Mesenchymal stem cell (in vitro differentiated cells and primary cell): ENCODE results near the gene PARD6B.

Experiments used
- DNase-seq: peaks from one replicate; pipeline ENCODE4 v3.0.0-alpha.2; 2013
- H2AFZ ChIP-seq: one replicate; pipeline ENCODE4 v1.6.1; 2013; ENCODE audit warnings: low read depth, mild to moderate bottlenecking, control low read depth, inconsistent platforms, low read length, moderate library complexity
- H2AK5ac ChIP-seq: 2 replicates; pipeline ENCODE4 v1.6.1; 2013; ENCODE audit warnings: low read length, moderate library complexity, mild to moderate bottlenecking, inconsistent platforms; ENCODE audit not compliant: severe bottlenecking
- H2BK120ac ChIP-seq: one replicate; pipeline ENCODE4 v1.6.1; 2013; ENCODE audit warnings: low read depth, mild to moderate bottlenecking, inconsistent platforms, low read length, moderate library complexity
- H2BK12ac ChIP-seq, 2 experiments: one replicate each; pipeline ENCODE4 v1.6.1; 2013; ENCODE audit warnings: inconsistent platforms in 2 of 2, low read length in 2 of 2, mild to moderate bottlenecking in 2 of 2, moderate library complexity in 2 of 2, control low read depth in 1 of 2
- H2BK15ac ChIP-seq: one replicate; pipeline ENCODE4 v1.6.1; 2013; ENCODE audit warnings: mild to moderate bottlenecking, low read depth, inconsistent platforms; ENCODE audit not compliant: poor library complexity, severe bottlenecking
- H2BK5ac ChIP-seq: 2 replicates; pipeline ENCODE4 v1.6.1; 2013; ENCODE audit warnings: low read depth, mild to moderate bottlenecking, low read length, control low read depth, inconsistent platforms; ENCODE audit not compliant: poor library complexity, severe bottlenecking
- H3K14ac ChIP-seq, 2 experiments: one replicate each; pipeline ENCODE4 v1.6.1; 2013; ENCODE audit warnings: inconsistent platforms in 2 of 2, low read length in 2 of 2, control low read depth in 1 of 2, mild to moderate bottlenecking in 1 of 2, moderate library complexity in 1 of 2
- H3K18ac ChIP-seq, 2 experiments: one replicate each; pipeline ENCODE4 v1.6.1; 2013; ENCODE audit warnings: inconsistent platforms in 2 of 2, low read length in 2 of 2, control low read depth in 1 of 2, low read depth in 1 of 2, mild to moderate bottlenecking in 1 of 2
- H3K23ac ChIP-seq, 2 experiments: one replicate each; pipeline ENCODE4 v1.6.1; 2013; ENCODE audit warnings: inconsistent platforms in 2 of 2, low read length in 2 of 2, mild to moderate bottlenecking in 2 of 2, moderate library complexity in 2 of 2, control low read depth in 1 of 2
- H3K27ac ChIP-seq: 2 replicates; pipeline ENCODE4 v1.5.1; 2013; ENCODE audit warnings: mild to moderate bottlenecking, moderate library complexity, low read length, control low read depth, inconsistent platforms; ENCODE audit not compliant: poor library complexity, severe bottlenecking
- H3K27me3 ChIP-seq, 2 experiments: 2 replicates each; pipeline versions ENCODE4 v1.6.1 to v1.7.0; 2013; ENCODE audit warnings: low read length in 2 of 2, mild to moderate bottlenecking in 2 of 2, moderate library complexity in 2 of 2, control low read depth in 1 of 2, inconsistent platforms in 1 of 2; ENCODE audit not compliant: control insufficient read depth in 1 of 2, insufficient read depth in 1 of 2
- H3K36me3 ChIP-seq, 2 experiments: 2 replicates each; pipeline versions ENCODE4 v1.6.1 to v1.7.0; 2013; ENCODE audit warnings: low read length in 2 of 2, control low read depth in 1 of 2, inconsistent platforms in 1 of 2, low read depth in 1 of 2, mild to moderate bottlenecking in 1 of 2; ENCODE audit not compliant: insufficient read depth in 2 of 2, control insufficient read depth in 1 of 2
- H3K4ac ChIP-seq, 2 experiments: one replicate each; pipeline ENCODE4 v1.6.1; 2013; ENCODE audit warnings: inconsistent platforms in 2 of 2, low read length in 2 of 2, mild to moderate bottlenecking in 2 of 2, moderate library complexity in 2 of 2, control low read depth in 1 of 2, low read depth in 1 of 2
- H3K4me1 ChIP-seq: 2 replicates; pipeline ENCODE4 v1.6.1; 2013; ENCODE audit warnings: low read depth, low read length, control low read depth; ENCODE audit not compliant: control insufficient read depth, insufficient read depth
- H3K4me2 ChIP-seq: 2 replicates; pipeline ENCODE4 v1.6.1; 2013; ENCODE audit warnings: low read length, mild to moderate bottlenecking, inconsistent platforms; ENCODE audit not compliant: poor library complexity, severe bottlenecking
- H3K4me3 ChIP-seq, 2 experiments: 2 replicates each; pipeline versions ENCODE4 v1.5.1 to v1.7.0; 2013; ENCODE audit warnings: low read length in 2 of 2, mild to moderate bottlenecking in 2 of 2, control low read depth in 1 of 2, low read depth in 1 of 2; ENCODE audit not compliant: insufficient read depth in 1 of 2
- H3K79me1 ChIP-seq: replicated peaks from 2 replicates; pipeline ENCODE4 v1.6.1; 2013; ENCODE audit warnings: mild to moderate bottlenecking, control low read depth, low read length, inconsistent platforms; ENCODE audit not compliant: poor library complexity, severe bottlenecking
- H3K9ac ChIP-seq: 2 replicates; pipeline ENCODE4 v1.7.0; 2013; ENCODE audit warnings: mild to moderate bottlenecking, low read length, moderate library complexity
- H3K9me3 ChIP-seq: 2 replicates; pipeline ENCODE4 v1.7.0; 2013; ENCODE audit warnings: mild to moderate bottlenecking, low read length; ENCODE audit not compliant: control insufficient read depth
- H4K8ac ChIP-seq: one replicate; pipeline ENCODE4 v1.6.1; 2013; ENCODE audit warnings: inconsistent platforms, mild to moderate bottlenecking, low read length, moderate library complexity
- H4K91ac ChIP-seq: one replicate; pipeline ENCODE4 v1.6.1; 2013; ENCODE audit warnings: mild to moderate bottlenecking, low read length, inconsistent platforms
- WGBS: methylation state at CpG from one replicate; pipeline ENCODE4 v1.1.7; 2013; ENCODE audit warnings: mixed read lengths; 5-methylcytosine and 5-hydroxymethylcytosine counted together

The PARD6B gene

DNA sequence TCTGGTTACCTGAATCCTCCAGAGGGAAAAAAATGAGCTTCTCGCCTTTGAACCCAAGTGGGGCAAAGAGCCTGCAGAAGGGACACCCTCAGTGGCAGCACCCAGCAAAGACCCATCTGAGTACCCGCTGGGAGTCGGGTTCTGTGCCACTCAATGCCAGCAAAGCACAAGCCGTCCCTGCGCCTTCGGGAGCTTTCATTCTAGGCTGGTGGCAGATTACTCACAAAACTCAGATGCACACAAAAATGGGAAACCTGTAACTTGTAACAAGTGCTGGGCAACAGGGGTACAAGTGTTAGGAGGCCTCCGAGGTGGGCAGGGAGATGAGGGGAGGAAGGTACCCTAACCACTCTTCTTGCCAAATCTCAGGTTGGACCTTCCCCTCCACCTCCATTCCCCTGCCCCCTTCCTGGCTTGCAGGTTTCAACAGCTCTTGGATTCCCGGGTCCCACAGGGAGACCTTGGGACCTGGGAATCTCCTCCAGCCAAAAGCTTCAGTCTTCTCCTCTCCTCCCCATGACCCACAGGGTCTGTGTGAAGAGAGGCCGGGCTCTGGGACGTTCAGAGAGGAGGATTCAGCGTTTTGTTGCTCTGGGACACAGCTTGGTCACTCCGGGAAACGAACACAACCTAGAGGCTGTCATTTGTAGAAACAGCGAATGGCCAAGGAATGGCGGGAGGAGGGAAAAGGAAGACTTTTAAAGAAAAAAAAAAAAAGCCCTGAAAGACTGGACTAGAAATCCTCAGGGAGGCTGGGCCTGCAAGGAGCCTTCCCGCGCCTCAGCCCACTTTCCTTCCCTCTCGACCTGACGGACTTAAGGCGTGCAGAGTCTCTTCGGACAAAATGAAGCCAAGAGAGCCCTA lies 1.2 kb upstream of the PARD6B start:
- peak overlapping the region; percentile 80 for H3K9ac ChIP-seq

GRCh38 chr20:50730765-50731054 lies 670 bp upstream of the PARD6B start:
- Histone ChIP-seq H4K91ac (no peak overlapping the region), H3K4me1 (peaks cover 26% of the 10 kb centered on the region), H3K18ac (peak overlapping the region; percentile 53 to 85), H3K14ac (peak overlapping the region in 1 of 2 experiments; percentile 65), H3K9ac (peak overlapping the region; percentile 80), H2BK120ac (no peak overlapping the region), H2AK5ac (peak overlapping the region; percentile 90), H3K27me3 (no peaks in the 10 kb centered on the region), H4K8ac (peak overlapping the region; percentile 71), H3K9me3 (no peaks in the 10 kb centered on the region), H2BK5ac (peak overlapping the region; percentile 74), H2BK12ac (peak overlapping the region in 1 of 2 experiments; percentile 77), H2AFZ (peak overlapping the region; percentile 88), H3K36me3 (peaks cover 0 to 5% of the 10 kb centered on the region in 2 experiments), H3K79me1 (peaks cover 5% of the 10 kb centered on the region), H2BK15ac (peak overlapping the region; percentile 45), H3K27ac (peak overlapping the region; percentile 88), H3K4me2 (peak overlapping the region; percentile 98), H3K4ac (peak overlapping the region; percentile 39 to 94), H3K23ac (no peak overlapping the region), H3K4me3 (peak overlapping the region; percentile 59 to 79)
- WGBS = under 1% methylated on average over 35 of the region's 35 CpGs
- DNase-seq = no peak

More for the DNA sequence above, 1.2 kb upstream of the PARD6B start:
- Histone ChIP-seq H3K79me1 (peaks cover 5% of the 10 kb centered on the region), H4K8ac (peak overlapping the region; percentile 71), H3K4ac (peak overlapping the region; percentile 60 to 94), H2AK5ac (peak overlapping the region; percentile 98), H2BK120ac (peak overlapping the region; percentile 1), H3K18ac (peak overlapping the region; percentile 53 to 87), H2BK5ac (peak overlapping the region; percentile 74), H3K23ac (peak overlapping the region in 1 of 2 experiments; percentile 83), H2BK12ac (peak overlapping the region; percentile 59 to 80), H3K36me3 (peaks cover 0 to 5% of the 10 kb centered on the region in 2 experiments), H4K91ac (peak overlapping the region; percentile 76), H3K4me1 (peaks cover 30% of the 10 kb centered on the region), H3K27ac (peak overlapping the region; percentile 88), H3K27me3 (no peaks in the 10 kb centered on the region), H3K9me3 (no peaks in the 10 kb centered on the region), H3K14ac (peak overlapping the region in 1 of 2 experiments; percentile 65), H2BK15ac (peak overlapping the region; percentile 85), H3K4me2 (peak overlapping the region; percentile 98), H2AFZ (peak overlapping the region; percentile 88), H3K4me3 (peak overlapping the region; percentile 59 to 79)
- WGBS = 24% methylated on average over 18 of the region's 21 CpGs
- DNase-seq = peak; percentile 83

GRCh38 chr20:50731930-50732690 lies 730 bp downstream of the PARD6B start:
- no peak overlapping the region for H2AFZ ChIP-seq
- H2BK12ac ChIP-seq = peak overlapping the region in 1 of 2 experiments; percentile 86
- H2AK5ac ChIP-seq = no peak overlapping the region
- no peaks in the 10 kb centered on the region for H3K27me3 ChIP-seq
- peaks cover 5% of the 10 kb centered on the region for H3K79me1 ChIP-seq
- peak overlapping the region in 1 of 2 experiments; percentile 69 for H3K4ac ChIP-seq
- H4K91ac ChIP-seq = peak overlapping the region; percentile 76
- peak overlapping the region; percentile 86 for H4K8ac ChIP-seq
- peak overlapping the region; percentile 91 for H2BK5ac ChIP-seq
- H3K9ac ChIP-seq = peak overlapping the region; percentile 21
- H3K14ac ChIP-seq = peak overlapping the region; percentile 44 to 76
- peak overlapping the region; percentile 94 for H2BK120ac ChIP-seq
- peaks cover 19% of the 10 kb centered on the region for H3K4me1 ChIP-seq
- peak overlapping the region; percentile 79 to 98 for H3K4me3 ChIP-seq
- no peak overlapping the region for H2BK15ac ChIP-seq
- H3K18ac ChIP-seq = peak overlapping the region; percentile 5 to 92
- no peaks in the 10 kb centered on the region for H3K9me3 ChIP-seq
- H3K27ac ChIP-seq = peak overlapping the region; percentile 56
- peaks cover 0 to 5% of the 10 kb centered on the region in 2 experiments for H3K36me3 ChIP-seq
- no peak for DNase-seq
- H3K23ac ChIP-seq = peak overlapping the region in 1 of 2 experiments; percentile 89
- peak overlapping the region; percentile 98 for H3K4me2 ChIP-seq
- WGBS = 3% methylated on average over 22 of the region's 29 CpGs
